Uterus (tissue), 4 donors: ENCODE results near the gene FOXP4. TPM values are rescaled to one million over a fixed set of nuclear protein-coding genes. Genes with fewer than 3 reads are reported as not detected.

ENCODE experiments used
- DNase-seq, 2 donors: peaks; one replicate each; pipeline ENCODE4 v3.0.0-alpha.2; 2019 to 2020
- H3K27ac ChIP-seq, 2 donors: fragments of 200-600 bp; sonication (generic); 1 replicate in 1 of 2; 2 replicates in 1 of 2; pipeline ENCODE4 v1.5.1; 2016 to 2018
- H3K27me3 ChIP-seq, 2 donors: fragments of 200-600 bp; sonication (generic); one replicate each; pipeline ENCODE4 v1.5.1; 2018 to 2019; ENCODE audit warnings: control low read depth in 1 of 2
- H3K36me3 ChIP-seq, 2 donors: fragments of 200-600 bp; sonication (generic); one replicate each; pipeline ENCODE4 v1.5.1; 2019; ENCODE audit warnings: control low read depth in 1 of 2
- H3K4me1 ChIP-seq, 2 donors: fragments of 200-600 bp; sonication (generic); one replicate each; pipeline ENCODE4 v1.5.1; 2018 to 2019; ENCODE audit warnings: control low read depth in 1 of 2
- H3K4me3 ChIP-seq, 2 donors: fragments of 200-600 bp; sonication (generic); 1 replicate in 1 of 2; 2 replicates in 1 of 2; pipeline ENCODE4 v1.5.1; 2018 to 2019; ENCODE audit warnings: mild to moderate bottlenecking in 1 of 2
- H3K9me3 ChIP-seq, 2 donors: fragments of 200-600 bp; sonication (generic); one replicate each; pipeline ENCODE4 v1.5.1; 2019; ENCODE audit warnings: control low read depth in 1 of 2
- CTCF ChIP-seq, 4 experiments: fragments of 200-600 bp in 2 of 4; fragments of 450-650 bp in 2 of 4; sonication (generic) in 2 of 4; IDR thresholded peaks; one replicate each; pipeline ENCODE4 v1.5.1; 2016 to 2019; ENCODE audit warnings: antibody characterized with exemption in 4 of 4, mild to moderate bottlenecking in 2 of 4, moderate library complexity in 1 of 4
- POLR2A ChIP-seq, 2 donors: fragments of 450-650 bp; IDR thresholded peaks; one replicate each; pipeline ENCODE4 v1.6.1; 2016; ENCODE audit warnings: antibody characterized with exemption in 2 of 2, mild to moderate bottlenecking in 1 of 2, moderate library complexity in 1 of 2
- intact Hi-C: fragments of 100-400 bp; cut with DNase I; formaldehyde crosslinking; loops from one replicate; pipeline ENCODE4 v1.15.1; 2023; ENCODE audit warnings: low total_unique reads
- total RNA-seq, 4 donors: library from RNA; depleted of rRNA in 3 of 4; stranded (reverse); fragments of >200 nt in 3 of 4; gene quantifications; one replicate each; pipeline versions ENCODE4 v1.1.0 to v1.2.4, GENCODE V29; 2014 to 2023
- donor health status: DM: yes; HTN: yes; CAD: no.

Gene FOXP4
- total RNA-seq, 4 donors from 2014 or later: 3.8 to 50.1 (median 9.4) TPM

GRCh38 chr6:41622206-41622988, 76.2 kb downstream of the FOXP4 start:
- H3K36me3 ChIP-seq: no peaks in the 10 kb centered on the region
- intact Hi-C loops: no loop called here
- no peak for DNase-seq
- no peaks in the 10 kb centered on the region for H3K9me3 ChIP-seq
- TF ChIP-seq CTCF (IDR thresholded peaks at IDR 0.05) (no peak), POLR2A (IDR thresholded peaks at IDR 0.05) (no peak)
- H3K4me1 ChIP-seq: no peaks in the 10 kb centered on the region
- no peaks in the 10 kb centered on the region for H3K27me3 ChIP-seq
- H3K27ac ChIP-seq: no peak overlapping the region
- H3K4me3 ChIP-seq: no peak overlapping the region

GRCh38 chr6:41623330-41623729, 77.1 kb downstream of the FOXP4 start:
- Histone ChIP-seq H3K36me3 (no peaks in the 10 kb centered on the region), H3K9me3 (no peaks in the 10 kb centered on the region), H3K27me3 (no peaks in the 10 kb centered on the region), H3K4me1 (no peaks in the 10 kb centered on the region), H3K4me3 (no peak overlapping the region), H3K27ac (no peak overlapping the region)
- DNase-seq: no peak
- intact Hi-C loops: no loop called here
- TF ChIP-seq POLR2A (IDR thresholded peaks at IDR 0.05): no peak
- no peak for TF ChIP-seq CTCF (IDR thresholded peaks at IDR 0.05)

GRCh38 chr6:41624621-41625380, 78.6 kb downstream of the FOXP4 start:
- no peak overlapping the region for H3K4me3 ChIP-seq
- H3K4me1 ChIP-seq: no peaks in the 10 kb centered on the region
- H3K27me3 ChIP-seq: no peaks in the 10 kb centered on the region
- DNase-seq: no peak
- intact Hi-C loops: no loop called here
- H3K36me3 ChIP-seq: no peaks in the 10 kb centered on the region
- TF ChIP-seq POLR2A (IDR thresholded peaks at IDR 0.05) (no peak), CTCF (IDR thresholded peaks at IDR 0.05) (no peak)
- H3K9me3 ChIP-seq: no peaks in the 10 kb centered on the region
- H3K27ac ChIP-seq: no peak overlapping the region

GRCh38 chr6:41625442-41625841, 79.3 kb downstream of the FOXP4 start:
- Histone ChIP-seq H3K36me3 (no peaks in the 10 kb centered on the region), H3K27ac (no peak overlapping the region), H3K27me3 (no peaks in the 10 kb centered on the region), H3K4me3 (no peak overlapping the region), H3K4me1 (no peaks in the 10 kb centered on the region), H3K9me3 (no peaks in the 10 kb centered on the region)
- no peak for DNase-seq
- intact Hi-C loops: no loop called here
- TF ChIP-seq CTCF (IDR thresholded peaks at IDR 0.05): no peak
- TF ChIP-seq POLR2A (IDR thresholded peaks at IDR 0.05): no peak

- no peaks in the 10 kb centered on the region for H3K27me3 ChIP-seq
- intact Hi-C loops: no loop called here
- no peaks in the 10 kb centered on the region for H3K4me1 ChIP-seq
- H3K36me3 ChIP-seq: no peaks in the 10 kb centered on the region
- no peaks in the 10 kb centered on the region for H3K9me3 ChIP-seq
- no peak for DNase-seq
- TF ChIP-seq POLR2A (IDR thresholded peaks at IDR 0.05) (no peak), CTCF (IDR thresholded peaks at IDR 0.05) (no peak)
- H3K27ac ChIP-seq: no peak overlapping the region
- no peak overlapping the region for H3K4me3 ChIP-seq
Measured at GRCh38 chr6:41626022-41626421, 79.8 kb downstream of the FOXP4 start.
